Neuronal stem cell (in vitro differentiated cells): Measurements from ENCODE around the gene PDE1C.

Experiments
- DNase-seq: peaks from one replicate; pipeline ENCODE4 v3.0.0-alpha.2; 2013; ENCODE audit warnings: low spot score
- H2AFZ ChIP-seq: one replicate; pipeline ENCODE4 v1.6.1; 2013; ENCODE audit warnings: mild to moderate bottlenecking, low read length, inconsistent platforms
- H2AK5ac ChIP-seq: 2 replicates; pipeline ENCODE4 v1.6.1; 2013; ENCODE audit warnings: low read depth, mild to moderate bottlenecking, inconsistent platforms, low read length, moderate library complexity, mixed read lengths
- H2BK120ac ChIP-seq: 2 replicates; pipeline ENCODE4 v1.6.1; 2013; ENCODE audit warnings: low read depth, mild to moderate bottlenecking, inconsistent platforms, low read length, moderate library complexity, mixed read lengths
- H2BK12ac ChIP-seq: one replicate; pipeline ENCODE4 v1.6.1; 2013; ENCODE audit warnings: low read length, inconsistent platforms
- H2BK15ac ChIP-seq: 2 replicates; pipeline ENCODE4 v1.6.1; 2013; ENCODE audit warnings: mild to moderate bottlenecking, low read length, inconsistent platforms, mixed read lengths
- H2BK5ac ChIP-seq: one replicate; pipeline ENCODE4 v1.6.1; 2013; ENCODE audit warnings: inconsistent platforms, mild to moderate bottlenecking, low read length, moderate library complexity
- H3K14ac ChIP-seq: one replicate; pipeline ENCODE4 v1.6.1; 2013; ENCODE audit warnings: low read length, inconsistent platforms
- H3K18ac ChIP-seq: 2 replicates; pipeline ENCODE4 v1.6.1; 2013; ENCODE audit warnings: low read length, inconsistent platforms
- H3K23ac ChIP-seq: 2 replicates; pipeline ENCODE4 v1.6.1; 2013; ENCODE audit warnings: low read depth, mild to moderate bottlenecking, mixed read lengths, low read length, inconsistent platforms; ENCODE audit not compliant: poor library complexity
- H3K27ac ChIP-seq: replicated peaks from 3 replicates; pipeline ENCODE4 v1.5.1; 2013; ENCODE audit warnings: low read length, inconsistent platforms
- H3K27me3 ChIP-seq, 3 experiments: 2 replicates each; pipeline ENCODE4 v1.6.1; 2013; ENCODE audit warnings: low read length in 3 of 3, mild to moderate bottlenecking in 2 of 3, inconsistent platforms in 1 of 3, low read depth in 1 of 3, mixed read lengths in 1 of 3, moderate library complexity in 1 of 3; ENCODE audit not compliant: control insufficient read depth in 3 of 3, insufficient read depth in 3 of 3
- H3K36me3 ChIP-seq, 2 donors: replicated peaks in 1 of 2; 2 replicates each; pipeline ENCODE4 v1.6.1; 2013; ENCODE audit warnings: low read length in 2 of 2; ENCODE audit not compliant: control insufficient read depth in 2 of 2, insufficient read depth in 2 of 2
- H3K4ac ChIP-seq: 2 replicates; pipeline ENCODE4 v1.6.1; 2013; ENCODE audit warnings: inconsistent platforms, mild to moderate bottlenecking, low read length, moderate library complexity
- H3K4me1 ChIP-seq, 2 donors: 1 replicate in 1 of 2; 2 replicates in 1 of 2; pipeline ENCODE4 v1.6.1; 2013; ENCODE audit warnings: low read length in 2 of 2, low read depth in 1 of 2; ENCODE audit not compliant: control insufficient read depth in 2 of 2, insufficient read depth in 1 of 2
- H3K4me2 ChIP-seq: one replicate; pipeline ENCODE4 v1.6.1; 2013; ENCODE audit warnings: mild to moderate bottlenecking, low read length, inconsistent platforms; ENCODE audit not compliant: insufficient read depth, poor library complexity, severe bottlenecking
- H3K4me3 ChIP-seq, 2 donors: 2 replicates each; pipeline ENCODE4 v1.5.1; 2013; ENCODE audit warnings: low read length in 2 of 2, mild to moderate bottlenecking in 2 of 2, inconsistent platforms in 1 of 2, moderate library complexity in 1 of 2
- H3K79me1 ChIP-seq: one replicate; pipeline ENCODE4 v1.6.1; 2013; ENCODE audit warnings: low read depth, mild to moderate bottlenecking, inconsistent platforms, low read length, moderate library complexity
- H3K9ac ChIP-seq: one replicate; pipeline ENCODE4 v1.6.1; 2013; ENCODE audit warnings: mild to moderate bottlenecking, low read depth, low read length, inconsistent platforms; ENCODE audit not compliant: poor library complexity
- H3K9me3 ChIP-seq, 2 donors: replicated peaks in 1 of 2; 2 replicates each; pipeline versions ENCODE3 to v1.6.1; 2013; ENCODE audit warnings: low read length in 2 of 2, mild to moderate bottlenecking in 2 of 2, inconsistent platforms in 1 of 2, low read depth in 1 of 2, mixed read lengths in 1 of 2, moderate library complexity in 1 of 2; ENCODE audit not compliant: control insufficient read depth in 2 of 2, insufficient read depth in 1 of 2
- H4K8ac ChIP-seq: one replicate; pipeline ENCODE4 v1.6.1; 2013; ENCODE audit warnings: low read depth, mild to moderate bottlenecking, inconsistent platforms, low read length, moderate library complexity
- H4K91ac ChIP-seq: one replicate; pipeline ENCODE4 v1.6.1; 2013; ENCODE audit warnings: low read length, low read depth, mild to moderate bottlenecking, inconsistent platforms; ENCODE audit not compliant: poor library complexity
- WGBS, 2 donors: extraction: QIAGEN DNeasy Blood & Tissue Kit; methylation state at CpG; one replicate each; pipeline ENCODE4 v1.1.7; 2013; ENCODE audit warnings: missing lambda C conversion rate in 2 of 2, mixed read lengths in 1 of 2; ENCODE audit not compliant: insufficient read length in 2 of 2, insufficient replicate concordance in 1 of 2; ENCODE audit errors: extremely low coverage in 2 of 2; 5-methylcytosine and 5-hydroxymethylcytosine counted together

PDE1C gene

GRCh38 chr7:31816810-31817209, 253.4 kb downstream of the PDE1C start:
- H3K27me3 ChIP-seq = no peaks in the 10 kb centered on the region
- DNase-seq = no peak
- no peak overlapping the region for H3K27ac ChIP-seq

DNA sequence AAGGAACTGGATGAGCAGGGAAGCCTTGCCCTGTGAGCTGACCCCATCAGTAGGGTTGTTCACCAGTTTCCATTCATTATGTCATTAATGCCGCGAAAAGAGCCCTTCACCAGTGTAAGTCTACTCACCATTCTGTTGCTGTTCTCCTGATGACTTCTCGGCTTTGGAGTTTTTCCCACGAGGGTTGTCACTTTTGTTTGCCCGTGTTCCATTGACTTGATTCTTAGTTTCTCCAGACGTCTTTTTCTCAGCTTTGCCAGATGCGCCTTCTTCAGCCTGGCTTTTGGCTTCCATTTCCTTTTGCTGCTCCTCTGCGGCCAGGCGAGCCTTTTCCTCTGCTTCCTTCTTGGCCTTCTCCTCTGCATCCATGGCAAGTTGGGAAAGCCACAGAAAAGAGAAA, 254.4 kb downstream of the PDE1C start:
- Histone ChIP-seq H3K9me3 (no peaks in the 10 kb centered on the region), H3K4me3 (no peak overlapping the region), H3K79me1 (no peaks in the 10 kb centered on the region), H3K9ac (no peak overlapping the region), H4K91ac (no peak overlapping the region), H3K4me1 (peaks cover 0 to 4% of the 10 kb centered on the region in 2 donors), H3K4ac (no peak overlapping the region), H3K14ac (no peak overlapping the region), H3K18ac (no peak overlapping the region), H2AFZ (no peak overlapping the region), H3K27ac (no peak overlapping the region), H3K23ac (no peak overlapping the region), H2BK12ac (no peak overlapping the region), H2BK120ac (no peak overlapping the region), H2BK5ac (no peak overlapping the region), H3K36me3 (no peaks in the 10 kb centered on the region), H3K27me3 (no peaks in the 10 kb centered on the region), H2BK15ac (no peak overlapping the region), H2AK5ac (no peak overlapping the region), H3K4me2 (no peak overlapping the region), H4K8ac (no peak overlapping the region)
- no CpG with 5 or more reads among the region's 9 CpGs for WGBS, 2 donors
- DNase-seq = no peak

More at GRCh38 chr7:31816810-31817209, 253.4 kb downstream of the PDE1C start:
- no peaks in the 10 kb centered on the region for H3K79me1 ChIP-seq
- H3K9me3 ChIP-seq = no peaks in the 10 kb centered on the region
- no peak overlapping the region for H4K8ac ChIP-seq
- H2AFZ ChIP-seq = no peak overlapping the region
- H3K36me3 ChIP-seq = no peaks in the 10 kb centered on the region
- WGBS, 2 donors = no CpG with 5 or more reads among the region's 5 CpGs
- H2BK5ac ChIP-seq = no peak overlapping the region
- no peak overlapping the region for H4K91ac ChIP-seq
- H3K4me3 ChIP-seq = no peak overlapping the region
- H3K4ac ChIP-seq = no peak overlapping the region
- H2AK5ac ChIP-seq = no peak overlapping the region
- H2BK12ac ChIP-seq = no peak overlapping the region
- H3K4me2 ChIP-seq = no peak overlapping the region
- H3K18ac ChIP-seq = no peak overlapping the region
- H3K4me1 ChIP-seq = peaks cover 0 to 4% of the 10 kb centered on the region in 2 donors
- no peak overlapping the region for H3K14ac ChIP-seq
- no peak overlapping the region for H2BK15ac ChIP-seq
- no peak overlapping the region for H3K9ac ChIP-seq
- no peak overlapping the region for H3K23ac ChIP-seq
- H2BK120ac ChIP-seq = no peak overlapping the region

- peaks cover 0 to 4% of the 10 kb centered on the region in 2 donors for H3K4me1 ChIP-seq
- no CpG with 5 or more reads among the region's 3 CpGs for WGBS, 2 donors
- no peak overlapping the region for H3K18ac ChIP-seq
- H3K9me3 ChIP-seq = no peaks in the 10 kb centered on the region
- H3K79me1 ChIP-seq = no peaks in the 10 kb centered on the region
- H3K9ac ChIP-seq = no peak overlapping the region
- no peak overlapping the region for H3K4me2 ChIP-seq
- DNase-seq = no peak
- H2BK120ac ChIP-seq = no peak overlapping the region
- no peaks in the 10 kb centered on the region for H3K27me3 ChIP-seq
- no peak overlapping the region for H2AFZ ChIP-seq
- H2BK5ac ChIP-seq = no peak overlapping the region
- no peak overlapping the region for H2BK15ac ChIP-seq
- H2AK5ac ChIP-seq = no peak overlapping the region
- no peaks in the 10 kb centered on the region for H3K36me3 ChIP-seq
- no peak overlapping the region for H4K91ac ChIP-seq
- H2BK12ac ChIP-seq = no peak overlapping the region
- no peak overlapping the region for H3K14ac ChIP-seq
- no peak overlapping the region for H3K23ac ChIP-seq
- no peak overlapping the region for H3K27ac ChIP-seq
- H3K4me3 ChIP-seq = no peak overlapping the region
- H4K8ac ChIP-seq = no peak overlapping the region
- H3K4ac ChIP-seq = no peak overlapping the region
These were observed 256.0 kb downstream of the PDE1C start for GRCh38 chr7:31814187-31814586.

DNA sequence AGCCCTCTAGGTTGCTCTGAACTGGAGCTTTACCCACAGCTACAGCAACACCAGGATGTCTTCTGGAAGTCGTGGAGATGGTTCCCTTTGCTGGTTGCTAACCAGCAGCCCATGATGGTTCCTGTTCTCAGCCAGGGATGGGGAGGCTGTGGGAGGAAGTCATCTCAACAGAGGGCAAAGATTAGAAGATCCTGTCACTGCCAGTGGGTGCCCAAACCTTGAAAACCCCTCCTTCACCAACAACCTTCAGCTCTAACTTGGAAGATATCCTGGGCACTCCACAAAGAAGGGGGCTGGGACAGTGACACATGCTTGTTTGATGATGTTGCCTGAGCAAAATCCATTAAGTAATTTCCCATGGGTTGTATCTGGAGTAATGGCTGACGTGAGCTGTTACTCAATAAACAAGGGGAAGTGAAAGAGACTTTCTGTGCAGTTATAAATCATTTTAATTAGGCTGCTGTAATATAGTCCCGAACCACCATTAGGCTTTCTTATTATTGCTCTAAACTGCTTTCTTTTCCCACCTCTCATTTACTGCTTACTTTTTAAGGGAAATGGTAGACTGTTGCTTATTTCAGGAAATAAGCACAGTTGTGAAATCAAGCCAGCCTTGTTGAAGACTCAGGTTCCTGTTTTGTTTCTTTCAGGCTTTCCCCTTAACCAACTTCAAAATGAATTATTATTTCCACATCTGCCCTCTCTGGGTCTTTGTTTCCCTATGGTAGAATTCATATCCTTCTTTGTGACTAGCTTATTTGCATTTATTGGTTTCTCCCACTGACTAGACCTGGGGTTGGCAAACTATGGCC, 258.4 kb downstream of the PDE1C start:
- no peaks in the 10 kb centered on the region for H3K9me3 ChIP-seq
- H2AFZ ChIP-seq = no peak overlapping the region
- no peak overlapping the region for H2BK5ac ChIP-seq
- H3K4me1 ChIP-seq = peaks cover 0 to 4% of the 10 kb centered on the region in 2 donors
- no peak overlapping the region for H3K4me3 ChIP-seq
- H3K27me3 ChIP-seq = no peaks in the 10 kb centered on the region
- no peak overlapping the region for H3K18ac ChIP-seq
- no peaks in the 10 kb centered on the region for H3K36me3 ChIP-seq
- no peak for DNase-seq
- H3K4ac ChIP-seq = no peak overlapping the region
- no peaks in the 10 kb centered on the region for H3K79me1 ChIP-seq
- no peak overlapping the region for H3K9ac ChIP-seq
- H2BK15ac ChIP-seq = no peak overlapping the region
- H4K8ac ChIP-seq = no peak overlapping the region
- no peak overlapping the region for H3K4me2 ChIP-seq
- no CpG with 5 or more reads among the region's 3 CpGs for WGBS, 2 donors
- H2BK12ac ChIP-seq = no peak overlapping the region
- no peak overlapping the region for H2BK120ac ChIP-seq
- no peak overlapping the region for H3K23ac ChIP-seq
- H3K14ac ChIP-seq = no peak overlapping the region
- H3K27ac ChIP-seq = no peak overlapping the region
- H2AK5ac ChIP-seq = no peak overlapping the region
- H4K91ac ChIP-seq = no peak overlapping the region
